Measurements from ENCODE around the gene RUNX1.

DNA sequence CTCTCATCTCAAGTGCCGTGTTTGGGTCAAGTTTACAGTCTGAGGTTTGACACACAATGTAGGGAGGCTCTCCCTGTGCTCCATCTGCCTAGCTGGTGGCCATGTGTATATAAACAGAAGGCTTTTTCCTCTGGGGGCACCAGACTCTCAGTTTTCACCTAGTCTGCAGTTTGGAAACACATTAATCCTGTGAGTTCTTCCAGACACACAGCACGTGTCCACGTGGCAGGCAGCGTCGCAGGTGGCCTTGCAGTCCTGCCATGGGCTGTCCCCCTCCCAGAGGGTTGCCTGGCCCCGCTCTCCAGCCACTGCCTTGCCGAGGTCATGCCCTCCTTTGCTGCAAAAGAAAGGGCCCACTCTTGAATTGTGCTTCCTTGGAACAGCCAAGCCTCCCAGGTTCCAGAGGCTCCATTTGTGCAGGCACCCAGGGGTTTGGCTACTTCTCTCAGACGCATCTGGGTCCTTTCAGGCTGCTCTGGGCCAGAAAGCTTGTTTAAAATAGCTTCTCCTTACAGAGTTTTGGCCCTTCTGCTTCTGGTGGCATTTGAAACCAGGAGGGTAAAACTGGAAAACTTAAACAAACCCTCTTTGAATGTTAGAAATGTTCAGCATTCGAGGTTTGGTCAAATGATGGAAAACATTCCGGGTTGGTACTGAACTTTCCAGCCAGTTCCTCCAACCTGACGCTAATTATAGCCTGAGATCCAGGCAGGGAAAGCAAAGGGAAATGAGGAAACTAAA lies 4.4 kb upstream of the RUNX1 start:
- TF ChIP-seq, protein P1, sequence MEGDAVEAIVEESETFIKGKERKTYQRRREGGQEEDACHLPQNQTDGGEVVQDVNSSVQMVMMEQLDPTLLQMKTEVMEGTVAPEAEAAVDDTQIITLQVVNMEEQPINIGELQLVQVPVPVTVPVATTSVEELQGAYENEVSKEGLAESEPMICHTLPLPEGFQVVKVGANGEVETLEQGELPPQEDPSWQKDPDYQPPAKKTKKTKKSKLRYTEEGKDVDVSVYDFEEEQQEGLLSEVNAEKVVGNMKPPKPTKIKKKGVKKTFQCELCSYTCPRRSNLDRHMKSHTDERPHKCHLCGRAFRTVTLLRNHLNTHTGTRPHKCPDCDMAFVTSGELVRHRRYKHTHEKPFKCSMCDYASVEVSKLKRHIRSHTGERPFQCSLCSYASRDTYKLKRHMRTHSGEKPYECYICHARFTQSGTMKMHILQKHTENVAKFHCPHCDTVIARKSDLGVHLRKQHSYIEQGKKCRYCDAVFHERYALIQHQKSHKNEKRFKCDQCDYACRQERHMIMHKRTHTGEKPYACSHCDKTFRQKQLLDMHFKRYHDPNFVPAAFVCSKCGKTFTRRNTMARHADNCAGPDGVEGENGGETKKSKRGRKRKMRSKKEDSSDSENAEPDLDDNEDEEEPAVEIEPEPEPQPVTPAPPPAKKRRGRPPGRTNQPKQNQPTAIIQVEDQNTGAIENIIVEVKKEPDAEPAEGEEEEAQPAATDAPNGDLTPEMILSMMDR (IDR thresholded peaks at IDR 0.05; ENCODE audit: low read depth, low read length) = peak; percentile 19; the same call in 1 of the 2 replicates
- TF ChIP-seq EZH2phosphoT487 (IDR thresholded peaks at IDR 0.05; ENCODE audit: low read depth) = no peak
